ENCODE measurements around the gene ZBTB39. TPM values are rescaled to one million over a fixed set of nuclear protein-coding genes. Genes with fewer than 3 reads are reported as not detected.

The ZBTB39 gene
- polyA plus RNA-seq, 1 of the 3 experiments (the other 2 are of a cell fraction), result 3.7 TPM

DNA sequence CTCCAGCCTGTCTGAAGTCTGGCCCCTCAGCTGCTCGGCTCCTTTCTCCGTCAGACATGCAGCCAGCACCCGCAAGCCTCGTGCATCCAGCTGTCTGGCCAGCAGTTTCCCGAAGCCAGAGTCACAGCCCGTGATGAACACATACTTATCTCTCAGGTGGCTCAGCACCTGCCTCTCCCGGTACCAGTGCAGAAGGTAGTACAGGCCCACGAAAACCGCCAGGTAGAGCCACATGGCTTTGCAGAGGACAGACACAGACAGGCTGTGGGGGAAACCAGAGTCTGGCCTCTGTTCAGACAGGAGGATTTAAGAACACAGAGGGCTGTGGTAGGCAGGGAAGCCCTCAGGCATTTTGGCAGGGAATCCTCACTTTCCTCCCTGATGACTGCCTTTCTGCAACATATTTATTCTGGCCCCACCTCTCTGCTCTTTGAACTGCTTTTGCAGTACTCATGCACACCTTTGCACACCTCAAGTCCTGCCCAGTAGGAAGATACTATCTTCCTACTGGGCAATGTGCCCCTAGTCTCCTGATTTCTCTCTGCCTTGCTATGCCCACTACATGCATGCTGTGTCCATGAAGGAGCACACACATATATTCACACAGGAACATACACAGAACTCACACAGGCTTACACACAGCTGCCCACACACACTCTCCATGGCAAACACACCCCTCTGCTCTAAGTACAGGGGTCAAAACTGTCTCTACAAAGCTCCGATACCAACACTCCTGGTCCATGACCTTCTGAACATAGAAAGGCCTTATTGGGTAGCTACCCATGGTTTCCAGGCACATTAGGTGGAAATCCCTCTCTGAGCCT lies 48.9 kb downstream of the ZBTB39 start, which contains the start of gene RDH16 (continued):
- TF ChIP-seq REST (IDR thresholded peaks at IDR 0.05; ENCODE audit: low read depth, low read length), result no peak

GRCh38 chr12:56955631-56956256 lies 50.6 kb downstream of the ZBTB39 start:
- Histone ChIP-seq H3F3A (replicated peaks; ENCODE audit: insufficient read depth) (no peaks in the 10 kb centered on the region), H3K4me1 (ENCODE audit: control insufficient read depth in 1 of 2, insufficient read depth in 2 of 2, low read depth in 1 of 2, low read length in 1 of 2) (peaks cover 0 to 2% of the 10 kb centered on the region in 2 experiments; a peak in 1 of 4 replicates), H3K79me2 (ENCODE audit: insufficient read depth) (no peaks in the 10 kb centered on the region), H4K20me1 (ENCODE audit: insufficient read depth) (no peaks in the 10 kb centered on the region), H2AFZ (ENCODE audit: low read depth) (no peak overlapping the region), H3K27me3 (ENCODE audit: insufficient read depth) (peaks cover 6% of the 10 kb centered on the region; the same call in 1 of the 2 replicates), H3K9ac (no peak overlapping the region), H3K4me3 (ENCODE audit: low read depth in 2 of 2, low read length in 1 of 2) (no peak overlapping the region), H3K4me2 (no peak overlapping the region), H3K36me3 (replicated peaks in 1 of 2; ENCODE audit: control insufficient read depth in 1 of 2, insufficient read depth in 2 of 2, low read length in 1 of 2) (no peaks in the 10 kb centered on the region), H3K27ac (ENCODE audit: low read depth in 2 of 2, low read length in 1 of 2) (no peak overlapping the region), H3K9me3 (no peaks in the 10 kb centered on the region), H3K9me2 (no peaks in the 10 kb centered on the region)
- DNase-seq, result no peak
- POLR2A ChIA-PET, result no interaction called here
- CTCF ChIA-PET, result no interaction called here
- no peak for TF ChIP-seq JUND (IDR thresholded peaks at IDR 0.05)
- TF ChIP-seq EP300 (IDR thresholded peaks at IDR 0.05; ENCODE audit: borderline replicate concordance in 1 of 2, low read depth in 1 of 2, low read length in 1 of 2), result no peak
- TF ChIP-seq NFIC (IDR thresholded peaks at IDR 0.05; ENCODE audit: borderline replicate concordance), result no peak
- TF ChIP-seq GATA2 (CRISPR knock-in tag; IDR thresholded peaks at IDR 0.05), result no peak
- TF ChIP-seq MEF2A (IDR thresholded peaks at IDR 0.05; ENCODE audit: borderline replicate concordance, low read depth), result no peak
- no peak for TF ChIP-seq FOSL2 (IDR thresholded peaks at IDR 0.05; ENCODE audit: borderline replicate concordance, low read depth)
- TF ChIP-seq RXRA (IDR thresholded peaks at IDR 0.05; ENCODE audit: borderline replicate concordance, low read depth), result no peak
- 47% methylated on average over 2 of the region's 2 CpGs for WGBS (ENCODE audit: low lambda C conversion rate)

- Histone ChIP-seq H3K4me1 (ENCODE audit: control insufficient read depth in 1 of 2, insufficient read depth in 2 of 2, low read depth in 1 of 2, low read length in 1 of 2) (peaks cover 0 to 2% of the 10 kb centered on the region in 2 experiments; a peak in 1 of 4 replicates), H3K4me2 (no peak overlapping the region), H3K27me3 (ENCODE audit: insufficient read depth) (peaks cover 6% of the 10 kb centered on the region; the same call in 1 of the 2 replicates), H3K36me3 (replicated peaks in 1 of 2; ENCODE audit: control insufficient read depth in 1 of 2, insufficient read depth in 2 of 2, low read length in 1 of 2) (no peaks in the 10 kb centered on the region), H3K4me3 (ENCODE audit: low read depth in 2 of 2, low read length in 1 of 2) (no peak overlapping the region), H3K79me2 (ENCODE audit: insufficient read depth) (no peaks in the 10 kb centered on the region), H3K9me2 (no peaks in the 10 kb centered on the region), H4K20me1 (ENCODE audit: insufficient read depth) (no peaks in the 10 kb centered on the region), H3K9me3 (no peaks in the 10 kb centered on the region), H3F3A (replicated peaks; ENCODE audit: insufficient read depth) (no peaks in the 10 kb centered on the region), H3K27ac (ENCODE audit: low read depth in 2 of 2, low read length in 1 of 2) (no peak overlapping the region), H2AFZ (ENCODE audit: low read depth) (no peak overlapping the region), H3K9ac (no peak overlapping the region)
- ChIA-PET POLR2A (no interaction called here), CTCF (no interaction called here)
- no peak for DNase-seq
- 0% methylated on average over 3 of the region's 6 CpGs for WGBS (ENCODE audit: low lambda C conversion rate)
- no peak for TF ChIP-seq RCOR1 (IDR thresholded peaks at IDR 0.05; ENCODE audit: low read length)
- no peak for TF ChIP-seq TAF1 (IDR thresholded peaks at IDR 0.05; ENCODE audit: borderline replicate concordance, low read depth, low read length)
- no peak for TF ChIP-seq RXRA (IDR thresholded peaks at IDR 0.05; ENCODE audit: borderline replicate concordance, low read depth)
- TF ChIP-seq MEF2A (IDR thresholded peaks at IDR 0.05; ENCODE audit: borderline replicate concordance, low read depth), result no peak
- no peak for TF ChIP-seq YY1 (IDR thresholded peaks at IDR 0.05; ENCODE audit: low read depth)
- TF ChIP-seq RAD21 (IDR thresholded peaks at IDR 0.05; ENCODE audit: low read length), result no peak
- TF ChIP-seq CHD2 (IDR thresholded peaks at IDR 0.05; ENCODE audit: low read length, partially characterized antibody), result no peak
- TF ChIP-seq FOXJ3 (CRISPR knock-in tag; IDR thresholded peaks at IDR 0.05), result no peak
- TF ChIP-seq NFIC (IDR thresholded peaks at IDR 0.05; ENCODE audit: borderline replicate concordance), result no peak
- TF ChIP-seq PBX3 (IDR thresholded peaks at IDR 0.05), result no peak
- TF ChIP-seq MAX (IDR thresholded peaks at IDR 0.05; ENCODE audit: low read depth), result no peak
- no peak for TF ChIP-seq EZH2phosphoT487 (IDR thresholded peaks at IDR 0.05; ENCODE audit: borderline replicate concordance, low read depth)
- TF ChIP-seq ELF1 (IDR thresholded peaks at IDR 0.05), result no peak
- no peak for TF ChIP-seq GATA2 (CRISPR knock-in tag; IDR thresholded peaks at IDR 0.05)
- no peak for TF ChIP-seq FOSL2 (IDR thresholded peaks at IDR 0.05; ENCODE audit: borderline replicate concordance, low read depth)
- no peak for TF ChIP-seq TCF12 (IDR thresholded peaks at IDR 0.05)
Measured at GRCh38 chr12:56954958-56955355, 51.4 kb downstream of the ZBTB39 start.

Measured in SK-N-SH (cell line).